Skin epidermis (tissue), 12 donors: ENCODE data around the gene TTC9B.
A peak's percentile ranks its signal among the peaks of the same experiment; 100 is the strongest.
"Not testable (repeated sequence)": the region's sequence is repeated elsewhere in the genome, so short reads cannot be mapped to it uniquely, and the experiment has no call there.

Experiments used
- H3K27ac ChIP-seq, 21 experiments: fragments of 200-600 bp; sonication (generic) in 11 of 21; one replicate each; pipeline ENCODE4 v1.5.0; 2020; ENCODE audit warnings: mild to moderate bottlenecking in 3 of 21, inconsistent platforms in 2 of 21, moderate library complexity in 2 of 21
- H3K4me3 ChIP-seq, 7 experiments: fragments of 200-600 bp; sonication (generic) in 2 of 7; one replicate each; pipeline ENCODE4 v1.5.0; 2020; ENCODE audit warnings: inconsistent platforms in 2 of 7, mild to moderate bottlenecking in 2 of 7, moderate library complexity in 1 of 7

The TTC9B gene

DNA sequence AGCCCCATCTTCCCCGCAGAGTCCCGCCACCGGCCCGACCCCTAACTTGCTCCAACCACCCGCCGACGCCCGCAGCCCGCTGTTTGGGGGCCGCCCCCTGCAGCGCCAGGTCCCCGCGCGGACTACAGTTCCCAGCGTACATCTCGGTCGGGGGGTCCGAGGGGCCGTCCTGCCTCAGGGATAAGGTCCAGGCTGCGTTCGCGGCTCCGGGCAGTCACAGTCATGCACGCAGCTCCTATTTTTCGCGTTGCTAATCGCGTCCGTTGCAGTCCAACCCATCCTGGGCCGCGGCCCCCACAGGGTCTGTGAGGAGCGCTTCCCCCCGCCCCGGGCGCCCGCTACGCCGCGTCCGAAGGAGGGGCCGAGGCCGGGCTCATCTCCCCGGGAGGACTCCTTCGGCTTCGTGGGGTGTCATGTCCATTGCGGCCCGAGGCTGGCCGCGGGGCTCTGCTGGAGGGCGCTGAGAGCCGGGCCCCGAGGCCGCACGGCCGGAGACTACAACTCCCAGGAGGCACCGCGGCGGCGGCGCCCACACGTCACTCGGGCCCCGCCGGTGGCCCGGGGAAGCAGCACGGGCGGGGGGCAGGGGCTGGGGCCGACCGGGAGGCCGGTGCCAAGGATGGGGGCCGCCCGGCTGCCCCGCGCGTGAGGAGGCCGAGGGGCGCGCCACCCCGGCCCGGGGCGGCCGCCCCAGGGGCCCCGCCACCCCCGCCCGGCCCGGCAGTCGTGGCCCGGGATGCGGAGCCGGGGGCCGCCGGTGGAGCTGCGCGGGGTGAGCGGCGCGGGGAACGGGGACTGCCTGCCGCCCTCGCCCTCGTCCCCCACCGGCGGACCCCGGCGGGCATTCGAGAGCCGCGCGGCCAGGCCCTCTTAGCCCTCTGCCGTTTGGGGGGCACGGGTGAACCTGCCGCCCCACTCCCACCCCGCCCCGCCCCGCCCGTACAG, 27.0 kb downstream of the TTC9B start, which contains the start of gene MAP3K10:
Gene MAP3K10, plus strand, starts transcription at position 536 of the 945 bp plus-strand sequence. CDS start 606 bp downstream, outside the sequence.
- Histone ChIP-seq H3K27ac (peak within 1 kb of the TSS; percentile 44 to 99 (median 95)), H3K4me3 (peak within 1 kb of the TSS; percentile 63 to 98 (median 94))

DNA sequence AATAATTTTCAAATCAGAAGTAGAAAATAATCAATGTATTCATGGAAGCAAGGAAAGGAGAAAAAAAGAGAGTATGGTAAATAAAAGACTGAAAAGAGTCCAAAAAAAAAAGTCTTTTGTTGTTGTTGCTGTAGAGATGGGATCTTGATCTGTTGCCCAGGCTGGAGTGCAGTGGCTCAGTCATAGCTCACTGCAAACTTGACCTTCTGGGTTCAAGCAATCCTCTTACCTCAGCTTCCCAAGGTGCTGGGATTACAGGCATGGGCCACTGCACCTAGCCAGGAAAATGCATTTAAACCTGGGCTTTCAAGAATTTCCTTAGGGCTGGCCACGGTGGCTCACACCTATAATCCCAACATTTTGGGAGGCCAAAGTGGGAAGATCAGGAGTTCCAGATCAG, 33.9 kb downstream of the TTC9B start:
- Histone ChIP-seq H3K4me3 (no peak overlapping the region), H3K27ac (no peak overlapping the region)

DNA sequence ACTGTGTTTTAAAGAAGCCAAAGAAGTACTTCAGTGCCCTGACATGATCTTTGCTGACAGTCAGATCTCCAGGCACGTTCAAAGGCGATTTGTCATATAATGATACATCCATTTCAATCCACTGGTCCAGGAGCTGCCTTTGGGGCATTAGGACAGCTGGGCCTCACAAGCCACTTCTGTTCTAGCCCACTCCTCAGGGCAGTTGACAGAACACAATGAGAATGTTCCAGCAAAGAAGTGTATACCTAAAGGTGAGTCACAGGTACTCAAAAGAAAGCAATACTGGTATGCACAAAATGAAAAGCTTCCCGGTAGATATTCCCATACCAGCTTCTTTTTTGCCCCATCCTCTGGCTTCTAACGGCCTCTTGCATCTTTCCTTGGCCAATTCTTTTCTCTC, 39.4 kb downstream of the TTC9B start:
- Histone ChIP-seq H3K4me3 (no peak overlapping the region), H3K27ac (no peak overlapping the region)

DNA sequence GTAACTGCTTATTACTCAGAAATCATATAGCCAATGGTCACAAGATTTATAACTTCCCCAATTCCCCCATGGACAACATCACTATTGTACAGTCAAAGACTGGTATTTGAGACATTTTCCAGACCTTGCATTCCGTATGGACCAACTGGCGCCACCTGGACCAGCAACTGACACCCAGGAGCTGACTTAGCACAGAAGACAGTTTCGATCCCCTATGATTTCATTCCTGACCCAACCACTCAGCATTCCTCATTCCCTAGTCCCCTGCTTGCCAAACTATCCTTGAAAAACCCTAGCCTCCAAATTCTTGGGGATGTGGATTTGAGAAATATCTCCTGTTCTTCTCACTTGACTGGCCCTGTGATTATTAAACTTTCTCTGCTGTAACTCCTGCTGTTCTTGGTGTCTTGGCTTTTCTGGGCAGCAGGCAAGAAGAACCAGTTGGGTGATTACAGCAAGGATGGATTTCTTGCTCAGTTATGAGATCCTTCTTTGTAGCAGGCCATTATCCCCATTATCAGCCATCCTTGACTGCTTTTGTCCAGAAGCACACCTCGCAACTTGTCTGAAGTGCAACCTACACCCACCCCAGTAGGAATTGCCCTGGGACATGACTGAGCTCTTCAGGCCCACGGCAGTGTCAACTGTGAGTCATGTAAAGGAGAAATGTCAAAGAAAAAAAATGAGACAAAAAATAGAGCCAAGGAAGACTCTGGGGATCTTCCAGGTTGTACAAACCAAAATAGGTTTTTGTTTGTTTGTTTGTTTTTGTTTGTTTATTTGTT, 40.7 kb downstream of the TTC9B start:
- H3K27ac ChIP-seq = no peak overlapping the region
- no peak overlapping the region for H3K4me3 ChIP-seq

DNA sequence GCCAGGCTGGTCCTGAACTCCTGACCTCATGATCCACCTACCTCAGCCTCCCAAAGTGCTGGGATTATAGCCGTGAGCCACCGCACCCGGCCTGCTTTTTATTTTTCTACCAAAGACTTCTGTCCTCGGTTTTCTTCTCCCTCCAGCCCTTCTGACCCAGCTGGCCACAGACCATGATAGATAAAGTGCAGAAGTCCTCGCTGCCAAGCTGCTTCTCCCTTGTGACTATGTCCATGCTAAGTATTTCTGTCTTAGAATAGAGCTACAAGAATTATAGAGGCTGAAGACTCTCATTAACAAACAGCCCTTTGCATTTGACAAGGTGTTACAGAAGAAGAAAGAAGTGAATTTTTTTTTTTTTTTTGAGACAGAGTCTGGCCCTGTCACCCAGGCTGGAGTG, 42.4 kb downstream of the TTC9B start:
- Histone ChIP-seq H3K4me3 (no peak overlapping the region), H3K27ac (no peak overlapping the region)

DNA sequence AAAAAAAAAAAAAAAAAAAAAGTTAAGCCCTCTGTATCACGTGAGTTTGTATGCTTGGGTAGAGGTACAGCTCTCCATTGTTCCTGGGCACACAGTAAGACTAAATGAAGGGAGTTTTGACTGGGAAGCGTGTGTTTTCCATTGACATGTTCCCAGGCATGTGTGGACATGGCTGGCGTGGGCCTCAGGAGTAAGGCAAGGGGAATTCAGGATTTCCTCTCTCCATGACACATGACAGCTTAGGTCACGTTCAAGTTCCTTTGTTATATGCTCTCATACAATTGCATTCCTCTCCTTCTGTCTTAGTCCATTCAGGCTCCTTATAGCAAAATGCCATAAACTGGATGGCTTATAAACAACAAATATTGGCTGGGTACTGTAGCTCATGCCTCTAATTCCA, 44.1 kb downstream of the TTC9B start:
- no peak overlapping the region for H3K27ac ChIP-seq
- no peak overlapping the region for H3K4me3 ChIP-seq

- H3K4me3 ChIP-seq, H3K27ac ChIP-seq: not testable (repeated sequence)
Measured at GRCh38 chr19:40171293-40171692, 46.9 kb downstream of the TTC9B start.

DNA sequence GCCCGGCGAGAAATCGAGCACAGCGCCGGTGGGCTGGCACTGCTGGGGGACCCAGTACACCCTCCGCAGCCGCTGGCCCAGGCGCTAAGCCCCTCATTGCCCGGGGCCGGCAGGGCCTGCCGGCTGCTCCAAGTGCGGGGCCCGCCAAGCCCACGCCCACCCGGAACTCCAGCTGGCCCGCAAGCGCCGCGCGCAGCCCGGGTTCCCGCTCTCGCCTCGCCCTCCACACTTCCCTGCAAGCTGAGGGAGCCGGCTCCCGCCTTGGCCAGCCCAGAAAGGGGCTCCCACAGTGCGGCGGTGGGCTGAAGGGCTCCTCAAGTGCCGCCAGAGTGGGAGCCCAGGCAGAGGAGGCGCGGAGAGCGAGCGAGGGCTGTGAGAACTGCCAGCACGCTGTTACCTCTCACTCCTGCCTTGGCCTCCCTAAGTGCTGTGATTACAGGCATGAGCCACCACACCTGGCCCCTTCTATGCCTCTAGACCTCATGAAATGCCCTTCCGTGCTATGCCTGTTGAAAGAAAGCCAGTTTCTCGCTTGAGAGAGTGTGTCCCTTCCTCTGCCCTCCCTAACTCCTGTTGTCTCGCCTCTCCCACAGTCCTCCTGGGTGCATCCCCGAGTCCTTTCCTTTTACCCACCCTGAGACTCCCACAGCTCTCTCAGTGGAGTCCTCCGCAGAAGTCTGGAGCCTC, 47.7 kb downstream of the TTC9B start:
- H3K4me3 ChIP-seq, H3K27ac ChIP-seq: not testable (repeated sequence)

GRCh38 chr19:40169482-40170302, 48.5 kb downstream of the TTC9B start:
- not testable (repeated sequence) for H3K4me3 ChIP-seq, H3K27ac ChIP-seq
